BLaER1 treated with 17β-estradiol and CSF1 and Interleukin-3, amounts not matched to agents 10 nM and 100 nM (cell line): Measurements from ENCODE around the gene DCDC1.
"Not testable (repeated sequence)": the region's sequence is repeated elsewhere in the genome, so short reads cannot be mapped to it uniquely, and the experiment has no call there.

Experiments used
- H3K27ac ChIP-seq, 11 experiments: shearing (Covaris generic); formaldehyde crosslinking; 2 replicates each; pipeline ENCODE4 v1.8.1; 2022
- H3K27me3 ChIP-seq, 11 experiments: shearing (Covaris generic); formaldehyde crosslinking; 2 replicates each; pipeline ENCODE4 v1.8.1; 2022
- H3K36me3 ChIP-seq, 11 experiments: shearing (Covaris generic); formaldehyde crosslinking; 2 replicates each; pipeline ENCODE4 v1.8.1; 2022
- H3K4me1 ChIP-seq, 10 experiments: shearing (Covaris generic); formaldehyde crosslinking; 2 replicates each; pipeline ENCODE4 v1.8.1; 2022
- H3K4me2 ChIP-seq, 11 experiments: shearing (Covaris generic); formaldehyde crosslinking; 2 replicates each; pipeline ENCODE4 v1.8.1; 2022
- H3K4me3 ChIP-seq, 10 experiments: shearing (Covaris generic); formaldehyde crosslinking; 2 replicates each; pipeline ENCODE4 v1.8.1; 2022
- H3K9ac ChIP-seq, 11 experiments: shearing (Covaris generic); formaldehyde crosslinking; 2 replicates each; pipeline ENCODE4 v1.8.1; 2022
- H3K9me3 ChIP-seq, 11 experiments: shearing (Covaris generic); formaldehyde crosslinking; replicated peaks in 1 of 11; 2 replicates each; pipeline ENCODE4 v1.8.1; 2022
- H4K20me1 ChIP-seq, 11 experiments: shearing (Covaris generic); formaldehyde crosslinking; 2 replicates each; pipeline ENCODE4 v1.8.1; 2022
- Cebpa-rat ChIP-seq, 11 experiments: shearing (Covaris generic); IDR thresholded peaks; 2 replicates each; pipeline ENCODE4 v1.8.1; 2022

DCDC1 gene

GRCh38 chr11:31340903-31341572 is 28.5 kb downstream of the DCDC1 start:
- no peak for TF ChIP-seq Cebpa-rat (IDR thresholded peaks at IDR 0.05)
- no peaks in the 10 kb centered on the region for H3K36me3 ChIP-seq
- H3K4me3 ChIP-seq: no peak overlapping the region
- H3K4me2 ChIP-seq: no peak overlapping the region
- H3K4me1 ChIP-seq: peaks cover 4 to 47% (median 15%) of the 10 kb centered on the region in 10 experiments; a peak in 16 of 20 replicates
- H3K27me3 ChIP-seq: no peaks in the 10 kb centered on the region
- no peaks in the 10 kb centered on the region for H4K20me1 ChIP-seq
- H3K27ac ChIP-seq: no peak overlapping the region
- no peak overlapping the region for H3K9ac ChIP-seq
- H3K9me3 ChIP-seq: no peaks in the 10 kb centered on the region

DNA sequence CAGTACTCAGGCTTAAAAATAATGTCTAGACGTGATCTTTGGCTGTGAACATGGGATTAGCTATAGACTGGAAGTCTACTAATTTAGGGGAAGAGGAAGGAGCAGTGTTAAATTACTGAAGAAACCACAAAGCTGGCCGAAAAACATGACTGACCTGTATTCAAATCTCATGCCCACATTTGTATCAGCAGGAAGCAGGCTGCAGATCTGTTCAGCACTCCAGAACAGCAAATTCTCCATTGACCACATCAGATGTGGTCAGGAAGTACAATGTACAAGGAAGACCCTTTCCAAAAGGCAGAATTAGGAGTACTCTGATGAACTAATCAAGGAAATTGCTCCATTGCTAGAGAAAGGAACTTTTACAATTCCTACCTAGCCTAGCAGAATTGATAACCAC is 31.7 kb downstream of the DCDC1 start:
- H3K36me3 ChIP-seq: no peaks in the 10 kb centered on the region
- peaks cover 4 to 41% (median 15%) of the 10 kb centered on the region in 10 experiments; a peak in 16 of 20 replicates for H3K4me1 ChIP-seq
- H4K20me1 ChIP-seq: no peaks in the 10 kb centered on the region
- H3K9me3 ChIP-seq: peaks cover 0 to 11% (median 0%) of the 10 kb centered on the region in 11 experiments; a peak in 3 of 22 replicates
- H3K27ac ChIP-seq: peak overlapping the region in 3 of 11 experiments; percentile 14 to 88 (median 76); a peak in 5 of 22 replicates
- peak overlapping the region; percentile 4 to 86 (median 24); a peak in 12 of 22 replicates for H3K4me2 ChIP-seq
- no peaks in the 10 kb centered on the region for H3K27me3 ChIP-seq
- H3K4me3 ChIP-seq: no peak overlapping the region; a peak in 1 of 20 replicates
- no peak for TF ChIP-seq Cebpa-rat (IDR thresholded peaks at IDR 0.05)
- H3K9ac ChIP-seq: peak overlapping the region in 2 of 11 experiments; percentile 23 to 72; a peak in 2 of 22 replicates

GRCh38 chr11:31328697-31329096 is 40.8 kb downstream of the DCDC1 start:
- TF ChIP-seq Cebpa-rat (IDR thresholded peaks at IDR 0.05): no peak
- H4K20me1 ChIP-seq: no peaks in the 10 kb centered on the region

GRCh38 chr11:31327417-31327816 is 42.1 kb downstream of the DCDC1 start:
- no peaks in the 10 kb centered on the region for H3K27me3 ChIP-seq
- no peaks in the 10 kb centered on the region for H4K20me1 ChIP-seq
- H3K27ac ChIP-seq: no peak overlapping the region
- H3K9ac ChIP-seq: no peak overlapping the region
- H3K4me1 ChIP-seq: peaks cover 0 to 16% (median 0%) of the 10 kb centered on the region in 10 experiments; a peak in 3 of 20 replicates
- H3K4me2 ChIP-seq: no peak overlapping the region
- TF ChIP-seq Cebpa-rat (IDR thresholded peaks at IDR 0.05): no peak
- H3K36me3 ChIP-seq: no peaks in the 10 kb centered on the region
- H3K9me3 ChIP-seq: peaks cover 0 to 8% (median 0%) of the 10 kb centered on the region in 11 experiments; a peak in 1 of 22 replicates
- H3K4me3 ChIP-seq: no peak overlapping the region

More at GRCh38 chr11:31328697-31329096, 40.8 kb downstream of the DCDC1 start:
- H3K4me2 ChIP-seq: no peak overlapping the region
- no peak overlapping the region for H3K27ac ChIP-seq
- no peak overlapping the region for H3K9ac ChIP-seq
- no peaks in the 10 kb centered on the region for H3K27me3 ChIP-seq
- H3K4me1 ChIP-seq: peaks cover 0 to 16% (median 0%) of the 10 kb centered on the region in 10 experiments; a peak in 3 of 20 replicates
- peaks cover 0 to 8% (median 0%) of the 10 kb centered on the region in 11 experiments; a peak in 1 of 22 replicates for H3K9me3 ChIP-seq
- no peaks in the 10 kb centered on the region for H3K36me3 ChIP-seq
- no peak overlapping the region for H3K4me3 ChIP-seq

- Histone ChIP-seq H4K20me1 (no peaks in the 10 kb centered on the region), H3K4me3 (no peak overlapping the region), H3K36me3 (no peaks in the 10 kb centered on the region), H3K9me3 (peaks cover 0 to 8% (median 0%) of the 10 kb centered on the region in 11 experiments; a peak in 1 of 22 replicates), H3K9ac (no peak overlapping the region), H3K4me2 (peak overlapping the region in 1 of 11 experiments; percentile 30; a peak in 1 of 22 replicates), H3K27ac (no peak overlapping the region), H3K4me1 (peaks cover 0 to 16% (median 0%) of the 10 kb centered on the region in 10 experiments; a peak in 3 of 20 replicates), H3K27me3 (no peaks in the 10 kb centered on the region)
- TF ChIP-seq Cebpa-rat (IDR thresholded peaks at IDR 0.05): no peak
Observed at GRCh38 chr11:31326470-31327148, 42.9 kb downstream of the DCDC1 start.

GRCh38 chr11:31325160-31325559 is 44.4 kb downstream of the DCDC1 start:
- Histone ChIP-seq H3K27me3 (no peaks in the 10 kb centered on the region), H3K4me3 (no peak overlapping the region), H3K9ac (no peak overlapping the region), H3K36me3 (no peaks in the 10 kb centered on the region), H3K27ac (no peak overlapping the region; a peak in 1 of 22 replicates), H3K4me2 (peak overlapping the region in 2 of 11 experiments; percentile 48 to 58; a peak in 4 of 22 replicates), H3K4me1 (peaks cover 0 to 16% (median 0%) of the 10 kb centered on the region in 10 experiments; a peak in 3 of 20 replicates), H4K20me1 (no peaks in the 10 kb centered on the region), H3K9me3 (0 out of 22 replicates have a peak, but pooled peaks cover 0 to 3% (median 0%) of the 10 kb centered on the region in 11 experiments)
- TF ChIP-seq Cebpa-rat (IDR thresholded peaks at IDR 0.05): no peak

DNA sequence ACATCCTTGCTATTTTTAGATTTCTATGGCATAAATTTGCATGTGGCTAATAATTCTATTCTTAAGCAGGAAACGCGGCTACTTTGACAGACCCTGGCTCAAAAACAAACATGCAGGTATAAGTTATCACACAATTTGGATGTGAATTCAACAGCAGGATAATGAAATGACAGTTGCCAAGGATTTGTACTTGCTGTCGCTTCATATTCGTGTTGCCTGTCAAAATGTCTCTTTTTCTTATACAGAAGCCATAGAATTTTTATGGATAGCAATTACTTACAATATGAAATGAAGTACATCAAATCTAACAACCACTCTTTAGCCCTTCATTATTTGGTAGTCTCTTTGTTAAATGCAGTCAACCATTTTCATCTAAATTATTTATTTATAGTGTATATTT is 46.4 kb downstream of the DCDC1 start:
- H3K27me3 ChIP-seq: no peaks in the 10 kb centered on the region
- peaks cover 0 to 16% (median 0%) of the 10 kb centered on the region in 10 experiments; a peak in 3 of 20 replicates for H3K4me1 ChIP-seq
- H4K20me1 ChIP-seq: no peaks in the 10 kb centered on the region
- no peak overlapping the region for H3K27ac ChIP-seq
- H3K9me3 ChIP-seq: no peaks in the 10 kb centered on the region
- H3K9ac ChIP-seq: no peak overlapping the region
- TF ChIP-seq Cebpa-rat (IDR thresholded peaks at IDR 0.05): no peak
- H3K36me3 ChIP-seq: no peaks in the 10 kb centered on the region
- H3K4me3 ChIP-seq: no peak overlapping the region
- no peak overlapping the region for H3K4me2 ChIP-seq

- not testable (repeated sequence) for H3K27me3 ChIP-seq, H3K9me3 ChIP-seq
Observed at GRCh38 chr11:31321494-31321893, 48.0 kb downstream of the DCDC1 start.

DNA sequence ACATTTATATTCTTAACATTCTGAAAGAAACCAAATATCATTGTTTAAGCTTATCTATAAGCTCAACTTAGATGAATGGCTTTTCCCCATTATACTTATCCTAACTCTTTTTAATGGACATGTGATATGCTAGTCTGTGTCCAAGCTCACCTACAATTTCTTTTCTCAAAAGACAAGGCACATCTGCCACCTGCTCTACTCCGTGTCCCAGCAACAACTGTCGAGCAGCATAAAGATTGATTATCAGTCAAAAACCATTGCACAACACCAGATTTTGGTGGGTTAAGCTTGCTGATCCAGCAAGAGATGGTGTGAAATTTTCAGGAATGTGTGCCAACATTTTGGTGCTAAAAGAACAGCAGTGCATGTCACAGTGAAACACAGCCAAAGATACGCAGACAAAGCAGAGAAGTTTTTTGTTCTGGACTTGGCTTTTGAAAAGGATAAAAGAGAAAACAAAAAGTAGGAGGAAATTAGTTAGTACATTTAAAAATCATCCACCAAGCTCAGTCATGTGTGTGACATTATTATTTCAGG is 65.8 kb downstream of the DCDC1 start:
- no peak overlapping the region for H3K4me3 ChIP-seq
- no peaks in the 10 kb centered on the region for H3K36me3 ChIP-seq
- H3K9ac ChIP-seq: no peak overlapping the region
- no peak overlapping the region for H3K4me2 ChIP-seq
- H3K9me3 ChIP-seq: no peaks in the 10 kb centered on the region
- H3K27ac ChIP-seq: no peak overlapping the region
- no peaks in the 10 kb centered on the region for H4K20me1 ChIP-seq
- TF ChIP-seq Cebpa-rat (IDR thresholded peaks at IDR 0.05): no peak
- H3K4me1 ChIP-seq: peaks cover 0 to 20% (median 0%) of the 10 kb centered on the region in 10 experiments; a peak in 3 of 20 replicates
- no peaks in the 10 kb centered on the region for H3K27me3 ChIP-seq

More at GRCh38 chr11:31321494-31321893, 48.0 kb downstream of the DCDC1 start:
- not testable (repeated sequence) for H3K4me2 ChIP-seq, H3K4me3 ChIP-seq, H3K27ac ChIP-seq, H3K36me3 ChIP-seq, H3K9ac ChIP-seq, H4K20me1 ChIP-seq
- peaks cover 0 to 16% (median 0%) of the 10 kb centered on the region in 10 experiments; a peak in 3 of 20 replicates for H3K4me1 ChIP-seq
